A549 (cell line): ENCODE measurements around the gene NTM. TPM values are rescaled to one million over a fixed set of nuclear protein-coding genes. Genes with fewer than 3 reads are reported as not detected.

ENCODE experiments used
- ATAC-seq, 2 experiments: fragments of 200-7000 bp in 1 of 2; fragments of >200 bp in 1 of 2; cut with Nextera tagmentation in 1 of 2; cut with Tn5 transposase in 1 of 2; 3 replicates each; pipeline versions ENCODE4 v1.8.0 to v1.9.1; 2018 to 2020; ENCODE audit warnings: mild to moderate bottlenecking in 1 of 2, moderate library complexity in 1 of 2
- CTCF ChIA-PET: fragments of 300-600 bp; sonication (Branson Sonifier 250); formaldehyde crosslinking; extraction: SDS; loops from one replicate; lab custom pipeline; 2021; ENCODE audit warnings: antibody characterized with exemption, inconsistent platforms; lab: Yijun Ruan, JAX
- POLR2A ChIA-PET: fragments of 350-600 bp; formaldehyde crosslinking; extraction: SDS; loops from one replicate; lab custom pipeline; 2021; ENCODE audit warnings: antibody characterized with exemption, inconsistent platforms; lab: Yijun Ruan, JAX
- DNase-seq, 2 experiments: peaks; one replicate each; pipeline versions ENCODE4 v3.0.0 to v3.0.0-alpha.2; 2011 to 2016; ENCODE audit warnings: low read depth in 1 of 2, low spot score in 1 of 2
- FAIRE-seq: peaks from 2 replicates; lab custom pipeline; 2011; peaks lifted over from hg19 to GRCh38; lab: Jason Lieb, UNC
- H3K27ac ChIP-seq, 2 experiments: fragments of >200 bp; sonication (Bioruptor Twin); formaldehyde crosslinking; 3 replicates each; pipeline ENCODE4 v1.5.1; 2016 to 2017
- H3K4me1 ChIP-seq: fragments of >200 bp; sonication (Bioruptor Twin); formaldehyde crosslinking; 3 replicates; pipeline ENCODE4 v1.6.1; 2016
- H3K4me2 ChIP-seq: fragments of >200 bp; sonication (Bioruptor Twin); formaldehyde crosslinking; 3 replicates; pipeline ENCODE4 v1.6.1; 2016
- H3K4me3 ChIP-seq: fragments of >200 bp; sonication (Bioruptor Twin); formaldehyde crosslinking; 3 replicates; pipeline ENCODE4 v1.5.1; 2016
- H3K9me3 ChIP-seq: fragments of >200 bp; sonication (Bioruptor Twin); formaldehyde crosslinking; 3 replicates; pipeline ENCODE4 v1.6.1; 2016
- ATOH8 ChIP-seq: fragments of 250-450 bp; sonication (Bioruptor Pico); IDR thresholded peaks from 2 replicates; pipeline ENCODE4 v1.5.0; 2020; ENCODE audit warnings: low read depth, mild to moderate bottlenecking, moderate library complexity
- BCL3 ChIP-seq: fragments of >200 bp; sonication (Bioruptor Twin); formaldehyde crosslinking; IDR thresholded peaks from 3 replicates; pipeline ENCODE4 v1.6.1; 2016
- CBX2 ChIP-seq: fragments of 200-600 bp; sonication (generic); IDR thresholded peaks from 2 replicates; pipeline ENCODE4 v1.6.1; 2016; ENCODE audit warnings: low read depth, mild to moderate bottlenecking, borderline replicate concordance
- CHD4 ChIP-seq: fragments of 200-600 bp; sonication (generic); IDR thresholded peaks from 2 replicates; pipeline ENCODE4 v1.6.1; 2016; ENCODE audit warnings: antibody characterized with exemption, mild to moderate bottlenecking, borderline replicate concordance
- CTCF ChIP-seq: fragments of >200 bp; sonication (Bioruptor Twin); formaldehyde crosslinking; IDR thresholded peaks from 3 replicates; pipeline ENCODE4 v1.5.1; 2016
- EHF ChIP-seq: fragments of 250-450 bp; sonication (Bioruptor Pico); IDR thresholded peaks from 2 replicates; pipeline ENCODE4 v1.5.0; 2020; ENCODE audit warnings: mild to moderate bottlenecking
- ELK1 ChIP-seq: fragments of 150-350 bp; IDR thresholded peaks from 2 replicates; pipeline ENCODE4 v1.6.1; 2014; ENCODE audit warnings: low read depth, mild to moderate bottlenecking, low read length
- EP300 ChIP-seq, 2 experiments: fragments of >200 bp; sonication (Bioruptor Twin); formaldehyde crosslinking; IDR thresholded peaks; 2 replicates in 1 of 2; 3 replicates in 1 of 2; pipeline ENCODE4 v1.6.1; 2016 to 2017
- ESRRA ChIP-seq: fragments of 150-350 bp; IDR thresholded peaks from 2 replicates; pipeline ENCODE4 v1.6.1; 2014; ENCODE audit warnings: mild to moderate bottlenecking, low read length, borderline replicate concordance
- HDAC2 ChIP-seq: fragments of 200-600 bp; sonication (generic); IDR thresholded peaks from 2 replicates; pipeline ENCODE4 v1.6.1; 2016
- HES2 ChIP-seq: fragments of >200 bp; sonication (Bioruptor Twin); formaldehyde crosslinking; IDR thresholded peaks from 2 replicates; pipeline ENCODE4 v1.6.1; 2016
- HMGXB4 ChIP-seq: fragments of 250-450 bp; sonication (Bioruptor Pico); IDR thresholded peaks from 2 replicates; pipeline ENCODE4 v1.5.0; 2021; ENCODE audit warnings: mild to moderate bottlenecking, moderate library complexity, borderline replicate concordance
- HOXB5 ChIP-seq: fragments of 250-450 bp; sonication (Bioruptor Pico); IDR thresholded peaks from 2 replicates; pipeline ENCODE4 v1.5.0; 2020; ENCODE audit warnings: mild to moderate bottlenecking, moderate library complexity
- KDM5A ChIP-seq: fragments of 200-600 bp; sonication (generic); IDR thresholded peaks from 2 replicates; pipeline ENCODE4 v1.6.1; 2016; ENCODE audit warnings: antibody characterized with exemption, mild to moderate bottlenecking
- NR3C1 ChIP-seq: fragments of >200 bp; sonication (Bioruptor Twin); formaldehyde crosslinking; IDR thresholded peaks from 3 replicates; pipeline ENCODE4 v1.6.1; 2017
- PHF8 ChIP-seq: fragments of 200-600 bp; sonication (generic); IDR thresholded peaks from 2 replicates; pipeline ENCODE4 v1.6.1; 2016; ENCODE audit warnings: low read depth, mild to moderate bottlenecking, antibody characterized with exemption, moderate library complexity, borderline replicate concordance
- POLR2A ChIP-seq: IDR thresholded peaks from 2 replicates; pipeline ENCODE4 v1.6.1; 2012; ENCODE audit warnings: mild to moderate bottlenecking, low read length
- POLR2AphosphoS2 ChIP-seq: conservative IDR thresholded peaks from 2 replicates; pipeline ENCODE4 v1.6.1; 2012; ENCODE audit warnings: low read length, improper control_type of control experiment, inconsistent platforms
- RARB ChIP-seq: fragments of 250-450 bp; sonication (Bioruptor Pico); IDR thresholded peaks from 2 replicates; pipeline ENCODE4 v1.8.0; 2021; ENCODE audit warnings: mild to moderate bottlenecking, moderate library complexity
- REST ChIP-seq: fragments of 200-600 bp; sonication (generic); IDR thresholded peaks from 2 replicates; pipeline ENCODE4 v1.6.1; 2016; ENCODE audit warnings: antibody characterized with exemption, mild to moderate bottlenecking, moderate library complexity
- RNF2 ChIP-seq: fragments of 200-600 bp; sonication (generic); IDR thresholded peaks from 2 replicates; pipeline ENCODE4 v1.6.1; 2016; ENCODE audit warnings: low read depth, mild to moderate bottlenecking, antibody characterized with exemption, moderate library complexity, borderline replicate concordance
- SMC3 ChIP-seq: fragments of >200 bp; sonication (Bioruptor Twin); formaldehyde crosslinking; IDR thresholded peaks from 3 replicates; pipeline ENCODE4 v1.6.1; 2018; ENCODE audit warnings: inconsistent platforms
- SREBF2 ChIP-seq: fragments of 450-650 bp; IDR thresholded peaks from 2 replicates; pipeline ENCODE4 v1.6.1; 2014; ENCODE audit warnings: mild to moderate bottlenecking, moderate library complexity
- ZSCAN20 ChIP-seq: fragments of 250-450 bp; sonication (Bioruptor Pico); IDR thresholded peaks from 2 replicates; pipeline ENCODE4 v1.8.0; 2022; ENCODE audit warnings: mild to moderate bottlenecking, moderate library complexity
- WGBS: methylation state at CpG from one replicate; pipeline ENCODE4 v1.1.6; 2017; ENCODE audit errors: missing lambda C conversion rate; 5-methylcytosine and 5-hydroxymethylcytosine counted together
- polyA plus RNA-seq, 4 experiments: library from polyadenylated mRNA; depleted of rRNA in 3 of 4; stranded (reverse); fragments of >200 nt; fragmentation: RNase III in 1 of 4; extraction: RNeasy Plus Mini Kit Qiagen cat#74134 plus additional on column Dnase treatment in 1 of 4; gene quantifications; 2 replicates in 3 of 4; 3 replicates in 1 of 4; pipeline ENCODE4 v1.2.3, GENCODE V29; 2011 to 2017

Gene NTM
- polyA plus RNA-seq, 2 of the 4 experiments (the other 2 are of a cell fraction) = not detected

GRCh38 chr11:131912134-131912533 lies 541.7 kb downstream of the NTM start:
- TF ChIP-seq REST (no peak), ZSCAN20 (no peak), SREBF2 (no peak), HES2 (no peak), RNF2 (no peak), KDM5A (no peak), HOXB5 (CRISPR knock-in tag) (no peak), POLR2AphosphoS2 (no peak), POLR2A (no peak), SMC3 (no peak), ELK1 (no peak), BCL3 (no peak), ATOH8 (CRISPR knock-in tag) (no peak), NR3C1 (no peak)
- Histone ChIP-seq H3K4me3 (no peak overlapping the region), H3K27ac (no peak overlapping the region), H3K4me2 (no peak overlapping the region), H3K9me3 (no peaks in the 10 kb centered on the region), H3K4me1 (no peaks in the 10 kb centered on the region)
- ATAC-seq (no peak), FAIRE-seq (no peak), DNase-seq (no peak)
- 4% methylated on average over 5 of the region's 7 CpGs for WGBS
- POLR2A ChIA-PET = no interaction called here
- CTCF ChIA-PET = no interaction called here

- POLR2A ChIA-PET = no interaction called here
- FAIRE-seq = no peak
Measured at GRCh38 chr11:131913267-131913666, 542.9 kb downstream of the NTM start.

GRCh38 chr11:131914361-131914774 lies 544.0 kb downstream of the NTM start:
- Histone ChIP-seq H3K4me1 (no peaks in the 10 kb centered on the region), H3K9me3 (no peaks in the 10 kb centered on the region), H3K4me3 (no peak overlapping the region), H3K4me2 (no peak overlapping the region), H3K27ac (no peak overlapping the region)
- no peak for FAIRE-seq
- ChIA-PET POLR2A (no interaction called here), CTCF (no interaction called here)
- ATAC-seq = no peak
- TF ChIP-seq CHD4 (no peak), RNF2 (no peak), HMGXB4 (CRISPR knock-in tag) (no peak), RARB (no peak), EHF (no peak), PHF8 (no peak), ESRRA (no peak), KDM5A (no peak), HDAC2 (no peak), EP300 (IDR thresholded peaks at IDR 0.05) (no peak), CTCF (no peak)
- WGBS = 11% methylated on average over 3 of the region's 3 CpGs
- no peak for DNase-seq

More at GRCh38 chr11:131913267-131913666, 542.9 kb downstream of the NTM start:
- Histone ChIP-seq H3K27ac (no peak overlapping the region), H3K4me2 (no peak overlapping the region), H3K4me3 (no peak overlapping the region), H3K4me1 (no peaks in the 10 kb centered on the region), H3K9me3 (no peaks in the 10 kb centered on the region)
- ATAC-seq (no peak), DNase-seq (no peak)
- CTCF ChIA-PET = no interaction called here
- no peak for TF ChIP-seq RARB
- no peak for TF ChIP-seq CBX2
- WGBS = 34% methylated on average over 4 of the region's 4 CpGs
